IPS-18a (cell line): ENCODE data around the gene ZNF438.
"Not testable (repeated sequence)": the region's sequence is repeated elsewhere in the genome, so short reads cannot be mapped to it uniquely, and the experiment has no call there.

Experiments used
- H3K27ac ChIP-seq: one replicate; pipeline ENCODE4 v1.5.1; 2013; ENCODE audit warnings: low read length
- H3K27me3 ChIP-seq: one replicate; pipeline ENCODE4 v1.6.1; 2013; ENCODE audit warnings: mild to moderate bottlenecking, low read length; ENCODE audit not compliant: control insufficient read depth, insufficient read depth
- H3K36me3 ChIP-seq: one replicate; pipeline ENCODE4 v1.6.1; 2013; ENCODE audit warnings: low read depth, low read length; ENCODE audit not compliant: control insufficient read depth
- H3K4me1 ChIP-seq: one replicate; pipeline ENCODE4 v1.6.1; 2013; ENCODE audit warnings: low read depth, low read length; ENCODE audit not compliant: control insufficient read depth
- H3K4me3 ChIP-seq: one replicate; pipeline ENCODE4 v1.5.1; 2013; ENCODE audit warnings: low read length
- H3K9ac ChIP-seq: one replicate; pipeline ENCODE4 v1.6.1; 2013; ENCODE audit warnings: mild to moderate bottlenecking, low read length, moderate library complexity
- H3K9me3 ChIP-seq: one replicate; pipeline ENCODE4 v1.6.1; 2013; ENCODE audit warnings: low read depth, low read length; ENCODE audit not compliant: control insufficient read depth

The ZNF438 gene

GRCh38 chr10:30991647-30992011 is 40.0 kb downstream of the ZNF438 start:
- Histone ChIP-seq H3K9ac (no peak overlapping the region), H3K27ac (no peak overlapping the region), H3K27me3 (no peaks in the 10 kb centered on the region), H3K4me3 (no peak overlapping the region), H3K9me3 (peaks cover 10% of the 10 kb centered on the region), H3K4me1 (no peaks in the 10 kb centered on the region), H3K36me3 (no peaks in the 10 kb centered on the region)

DNA sequence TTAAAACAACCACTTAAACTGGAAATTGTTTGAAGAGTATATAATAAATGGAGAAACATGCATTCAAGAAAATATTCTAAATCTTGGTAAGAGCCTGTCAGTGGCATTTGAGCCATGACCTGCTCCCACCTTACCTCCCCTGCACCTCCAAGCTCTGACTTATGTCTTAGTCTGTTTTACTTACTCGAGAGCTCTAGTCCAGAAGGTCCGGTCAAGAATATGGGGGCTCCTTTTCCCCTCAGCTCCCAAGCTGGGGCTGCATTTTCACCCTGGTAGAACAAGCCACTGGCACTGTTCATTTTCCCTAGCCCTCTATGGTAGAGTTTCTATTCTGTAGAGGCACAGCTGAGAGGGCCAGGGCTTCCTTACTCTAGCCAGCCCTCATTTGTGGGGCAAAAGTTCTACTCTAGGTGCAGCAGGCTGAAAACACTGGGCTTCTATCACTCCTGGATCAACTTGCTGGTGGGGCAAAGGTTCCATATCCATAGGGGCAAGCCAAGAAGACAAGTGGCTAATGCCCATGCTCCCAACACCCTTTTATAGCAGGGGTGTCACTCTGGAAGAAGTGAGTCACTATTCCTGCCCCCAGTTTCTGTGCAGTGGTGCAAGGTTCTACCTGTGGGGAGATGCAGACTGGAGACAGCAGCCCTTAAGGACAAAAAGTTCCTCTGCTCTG is 40.6 kb downstream of the ZNF438 start:
- H3K36me3 ChIP-seq: no peaks in the 10 kb centered on the region
- H3K27me3 ChIP-seq: no peaks in the 10 kb centered on the region
- H3K9me3 ChIP-seq: peaks cover 10% of the 10 kb centered on the region
- no peak overlapping the region for H3K27ac ChIP-seq
- no peaks in the 10 kb centered on the region for H3K4me1 ChIP-seq
- H3K9ac ChIP-seq: no peak overlapping the region
- H3K4me3 ChIP-seq: no peak overlapping the region

- no peaks in the 10 kb centered on the region for H3K36me3 ChIP-seq
- no peaks in the 10 kb centered on the region for H3K27me3 ChIP-seq
- H3K4me3 ChIP-seq: no peak overlapping the region
- H3K27ac ChIP-seq: no peak overlapping the region
- no peak overlapping the region for H3K9ac ChIP-seq
- no peaks in the 10 kb centered on the region for H3K4me1 ChIP-seq
- peaks cover 8% of the 10 kb centered on the region for H3K9me3 ChIP-seq
These were observed 41.3 kb downstream of the ZNF438 start for GRCh38 chr10:30990351-30990750.

- H3K27ac ChIP-seq: no peak overlapping the region
- H3K36me3 ChIP-seq: no peaks in the 10 kb centered on the region
- H3K4me3 ChIP-seq: no peak overlapping the region
- H3K9me3 ChIP-seq: no peaks in the 10 kb centered on the region
- no peaks in the 10 kb centered on the region for H3K27me3 ChIP-seq
- no peak overlapping the region for H3K9ac ChIP-seq
- no peaks in the 10 kb centered on the region for H3K4me1 ChIP-seq
These were observed 42.7 kb downstream of the ZNF438 start for GRCh38 chr10:30988831-30989435.

- Histone ChIP-seq H3K27me3 (no peaks in the 10 kb centered on the region), H3K36me3 (no peaks in the 10 kb centered on the region), H3K4me3 (no peak overlapping the region), H3K9me3 (no peaks in the 10 kb centered on the region), H3K4me1 (no peaks in the 10 kb centered on the region), H3K9ac (no peak overlapping the region), H3K27ac (no peak overlapping the region)
These were observed 44.2 kb downstream of the ZNF438 start for GRCh38 chr10:30987463-30987862.

DNA sequence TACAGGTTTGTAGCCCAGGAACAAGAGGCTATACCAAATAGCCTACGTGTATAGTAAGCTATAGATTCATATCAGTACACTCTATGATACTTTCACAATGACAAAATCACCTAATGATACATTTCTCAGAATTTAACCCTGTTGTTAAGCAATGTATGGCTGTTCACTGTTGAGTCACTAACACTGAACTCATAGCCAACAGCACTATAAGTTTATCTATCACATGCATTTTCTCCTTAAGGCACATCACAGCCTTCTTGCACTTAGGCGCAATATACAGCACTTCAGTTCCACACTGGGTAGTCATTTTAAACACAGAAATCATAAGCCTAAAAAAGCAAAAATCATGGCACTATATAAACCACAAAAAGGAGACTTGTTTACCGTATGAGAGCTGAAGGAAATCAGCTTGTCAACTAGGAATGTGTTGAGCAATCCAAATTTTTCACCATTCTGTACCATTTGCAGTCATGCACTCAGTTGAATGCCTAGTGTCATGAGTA is 45.6 kb downstream of the ZNF438 start:
- Histone ChIP-seq H3K9me3 (no peaks in the 10 kb centered on the region), H3K36me3 (no peaks in the 10 kb centered on the region), H3K9ac (no peak overlapping the region), H3K4me1 (no peaks in the 10 kb centered on the region), H3K4me3 (no peak overlapping the region), H3K27me3 (no peaks in the 10 kb centered on the region), H3K27ac (no peak overlapping the region)

- no peak overlapping the region for H3K9ac ChIP-seq
- H3K36me3 ChIP-seq: no peaks in the 10 kb centered on the region
- no peaks in the 10 kb centered on the region for H3K4me1 ChIP-seq
- no peaks in the 10 kb centered on the region for H3K9me3 ChIP-seq
- no peak overlapping the region for H3K4me3 ChIP-seq
- no peak overlapping the region for H3K27ac ChIP-seq
- H3K27me3 ChIP-seq: no peaks in the 10 kb centered on the region
These were observed 46.2 kb downstream of the ZNF438 start for GRCh38 chr10:30985512-30985911.

- no peak overlapping the region for H3K27ac ChIP-seq
- no peaks in the 10 kb centered on the region for H3K4me1 ChIP-seq
- H3K36me3 ChIP-seq: no peaks in the 10 kb centered on the region
- H3K27me3 ChIP-seq: no peaks in the 10 kb centered on the region
- no peak overlapping the region for H3K4me3 ChIP-seq
- H3K9me3 ChIP-seq: peaks cover 1% of the 10 kb centered on the region
- H3K9ac ChIP-seq: no peak overlapping the region
These were observed 46.9 kb downstream of the ZNF438 start for GRCh38 chr10:30984563-30985328.

GRCh38 chr10:30983209-30983608 is 48.5 kb downstream of the ZNF438 start:
- not testable (repeated sequence) for H3K4me3 ChIP-seq, H3K27me3 ChIP-seq, H3K9me3 ChIP-seq, H3K27ac ChIP-seq, H3K4me1 ChIP-seq, H3K36me3 ChIP-seq, H3K9ac ChIP-seq

GRCh38 chr10:30980951-30981616 is 50.6 kb downstream of the ZNF438 start:
- Histone ChIP-seq H3K36me3 (no peaks in the 10 kb centered on the region), H3K27ac (no peak overlapping the region), H3K9me3 (peaks cover 4% of the 10 kb centered on the region)

DNA sequence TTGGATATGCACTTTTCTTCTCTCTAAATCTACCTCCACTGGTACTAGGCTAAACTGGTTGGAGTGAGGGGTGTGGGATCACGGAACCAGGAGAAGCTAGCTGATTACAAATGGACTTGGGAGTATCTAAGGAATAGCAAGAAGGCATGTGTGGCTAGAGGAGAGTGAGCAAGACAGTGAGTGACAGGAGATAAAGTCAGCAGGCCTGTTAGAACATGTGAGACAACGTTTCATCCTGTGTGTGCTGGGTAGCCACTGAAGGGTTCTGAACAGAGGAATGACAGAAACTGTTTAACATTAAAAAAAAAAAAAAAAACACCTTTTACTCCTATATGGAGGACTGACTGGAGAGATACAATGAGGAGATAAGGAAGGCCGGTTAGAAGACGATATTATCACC is 51.7 kb downstream of the ZNF438 start:
- Histone ChIP-seq H3K9me3 (peaks cover 4% of the 10 kb centered on the region), H3K36me3 (no peaks in the 10 kb centered on the region), H3K9ac (no peak overlapping the region), H3K27me3 (no peaks in the 10 kb centered on the region), H3K27ac (no peak overlapping the region), H3K4me1 (no peaks in the 10 kb centered on the region), H3K4me3 (no peak overlapping the region)

More at GRCh38 chr10:30980951-30981616, 50.6 kb downstream of the ZNF438 start:
- no peaks in the 10 kb centered on the region for H3K4me1 ChIP-seq
- no peak overlapping the region for H3K9ac ChIP-seq
- no peaks in the 10 kb centered on the region for H3K27me3 ChIP-seq
- H3K4me3 ChIP-seq: no peak overlapping the region
